SK-N-SH (cell line): ENCODE measurements around the gene COL4A2. TPM values are rescaled to one million over a fixed set of nuclear protein-coding genes. Genes with fewer than 3 reads are reported as not detected.

ENCODE experiments used
- CTCF ChIA-PET: fragments of 300-600, 350-600 bp; formaldehyde crosslinking; extraction: SDS; loops from one replicate; lab custom pipeline; 2021; lab: Yijun Ruan, JAX
- POLR2A ChIA-PET: fragments of 350-600 bp; sonication (Branson Sonifier 250); formaldehyde crosslinking; extraction: SDS; loops from one replicate; lab custom pipeline; 2020; ENCODE audit warnings: antibody characterized with exemption, inconsistent platforms; lab: Yijun Ruan, JAX
- DNase-seq: peaks from one replicate; pipeline ENCODE4 v3.0.0; 2012
- H2AFZ ChIP-seq: fragments of 200-600 bp; sonication (generic); 2 replicates; pipeline ENCODE4 v1.8.1; 2016; ENCODE audit warnings: antibody characterized with exemption, mild to moderate bottlenecking, low read depth
- H3F3A ChIP-seq: fragments of 200-600 bp; sonication (generic); replicated peaks from 2 replicates; pipeline ENCODE3; 2016; ENCODE audit warnings: antibody characterized with exemption, mild to moderate bottlenecking; ENCODE audit not compliant: insufficient read depth
- H3K27ac ChIP-seq, 2 experiments: fragments of 200-500 bp in 1 of 2; fragments of 200-600 bp in 1 of 2; sonication (Bioruptor generic) in 1 of 2; sonication (generic), shearing (Covaris generic) in 1 of 2; 2 replicates each; pipeline versions ENCODE4 v1.5.1 to v1.6.1; 2014 to 2016; ENCODE audit warnings: low read depth in 2 of 2, inconsistent platforms in 1 of 2, low read length in 1 of 2, mild to moderate bottlenecking in 1 of 2, mixed read lengths in 1 of 2
- H3K27me3 ChIP-seq: fragments of 200-600 bp; sonication (generic), shearing (Covaris generic); 2 replicates; pipeline ENCODE4 v1.6.1; 2016; ENCODE audit warnings: mixed run types; ENCODE audit not compliant: insufficient read depth
- H3K36me3 ChIP-seq, 2 experiments: fragments of 200-500 bp in 1 of 2; fragments of 200-600 bp in 1 of 2; sonication (Bioruptor generic) in 1 of 2; sonication (generic) in 1 of 2; replicated peaks in 1 of 2; 2 replicates each; pipeline versions ENCODE3 to v1.5.1; 2014 to 2016; ENCODE audit warnings: low read length in 1 of 2, mild to moderate bottlenecking in 1 of 2; ENCODE audit not compliant: insufficient read depth in 2 of 2, control insufficient read depth in 1 of 2
- H3K4me1 ChIP-seq, 2 experiments: fragments of 200-500 bp in 1 of 2; fragments of 200-600 bp in 1 of 2; sonication (Bioruptor generic) in 1 of 2; sonication (generic), shearing (Covaris generic) in 1 of 2; 2 replicates each; pipeline versions ENCODE4 v1.5.1 to v1.6.1; 2014 to 2016; ENCODE audit warnings: low read depth in 1 of 2, low read length in 1 of 2, mixed run types in 1 of 2; ENCODE audit not compliant: insufficient read depth in 2 of 2, control insufficient read depth in 1 of 2
- H3K4me2 ChIP-seq: fragments of 200-600 bp; sonication (generic), shearing (Covaris generic); 2 replicates; pipeline ENCODE4 v1.6.1; 2017; ENCODE audit warnings: mixed run types
- H3K4me3 ChIP-seq, 2 experiments: fragments of 200-500 bp in 1 of 2; fragments of 200-600 bp in 1 of 2; sonication (Bioruptor generic) in 1 of 2; sonication (generic), shearing (Covaris generic) in 1 of 2; 2 replicates each; pipeline versions ENCODE4 v1.5.1 to v1.8.1; 2014 to 2016; ENCODE audit warnings: low read depth in 2 of 2, inconsistent platforms in 1 of 2, low read length in 1 of 2, mild to moderate bottlenecking in 1 of 2, mixed read lengths in 1 of 2, moderate library complexity in 1 of 2
- H3K79me2 ChIP-seq: fragments of 200-600 bp; sonication (generic); 2 replicates; pipeline ENCODE4 v1.8.1; 2017; ENCODE audit warnings: mild to moderate bottlenecking; ENCODE audit not compliant: insufficient read depth
- H3K9ac ChIP-seq: fragments of 200-600 bp; sonication (generic); 2 replicates; pipeline ENCODE4 v1.6.1; 2017; ENCODE audit warnings: mixed run types
- H3K9me2 ChIP-seq: fragments of 200-600 bp; sonication (generic); 2 replicates; pipeline ENCODE4 v1.6.1; 2017; ENCODE audit warnings: mixed run types
- H3K9me3 ChIP-seq: fragments of 200-600 bp; sonication (generic); 2 replicates; pipeline ENCODE4 v1.6.1; 2017; ENCODE audit warnings: mixed run types, mild to moderate bottlenecking, moderate library complexity
- H4K20me1 ChIP-seq: fragments of 200-600 bp; sonication (generic); 2 replicates; pipeline ENCODE4 v1.6.1; 2017; ENCODE audit warnings: mild to moderate bottlenecking, mixed run types; ENCODE audit not compliant: insufficient read depth
- CHD2 ChIP-seq: fragments of 150-350 bp; IDR thresholded peaks from 2 replicates; pipeline ENCODE4 v1.6.1; 2018; ENCODE audit warnings: low read length; ENCODE audit not compliant: partially characterized antibody
- FOSL2 ChIP-seq: IDR thresholded peaks from 2 replicates; pipeline ENCODE4 v1.4.0; 2012; ENCODE audit warnings: low read depth, mild to moderate bottlenecking, moderate library complexity, borderline replicate concordance
- FOXJ3 ChIP-seq: sonication (generic); formaldehyde crosslinking; IDR thresholded peaks from 2 replicates; pipeline ENCODE4 v1.5.1; 2020; ENCODE audit warnings: mild to moderate bottlenecking, missing genetic modification reagents
- GATA2 ChIP-seq: sonication (generic); formaldehyde crosslinking; IDR thresholded peaks from 2 replicates; pipeline ENCODE4 v1.5.0; 2020; ENCODE audit warnings: mild to moderate bottlenecking, missing genetic modification reagents
- MEF2A ChIP-seq: IDR thresholded peaks from 2 replicates; pipeline ENCODE4 v1.4.0; 2012; ENCODE audit warnings: low read depth, borderline replicate concordance
- NRF1 ChIP-seq: IDR thresholded peaks from 2 replicates; pipeline ENCODE4 v1.6.1; 2012; ENCODE audit warnings: low read depth, mild to moderate bottlenecking, low read length
- PBX3 ChIP-seq: IDR thresholded peaks from 2 replicates; pipeline ENCODE4; 2012
- REST ChIP-seq: IDR thresholded peaks from 2 replicates; pipeline ENCODE4 v1.6.1; 2012; ENCODE audit warnings: mild to moderate bottlenecking, low read depth, low read length, moderate library complexity
- RFX5 ChIP-seq: IDR thresholded peaks from 2 replicates; pipeline ENCODE4 v1.6.1; 2012; ENCODE audit warnings: mild to moderate bottlenecking, improper control_type of control experiment, low read length
- SIN3A ChIP-seq: IDR thresholded peaks from 2 replicates; pipeline ENCODE4 v1.6.1; 2012; ENCODE audit warnings: low read depth, mild to moderate bottlenecking, low read length, moderate library complexity, borderline replicate concordance
- SMC3 ChIP-seq: IDR thresholded peaks from 2 replicates; pipeline ENCODE4 v1.6.1; 2012; ENCODE audit warnings: low read depth, low read length, improper control_type of control experiment
- USF1 ChIP-seq: IDR thresholded peaks from 2 replicates; pipeline ENCODE4 v1.4.0; 2012; ENCODE audit warnings: low read depth, borderline replicate concordance
- USF2 ChIP-seq: fragments of 150-350 bp; IDR thresholded peaks from 2 replicates; pipeline ENCODE4 v1.6.1; 2017; ENCODE audit warnings: antibody characterized with exemption, low read length, low read depth, borderline replicate concordance
- ZBTB33 ChIP-seq: IDR thresholded peaks from 2 replicates; pipeline ENCODE4 v1.4.0; 2012; ENCODE audit warnings: low read depth, borderline replicate concordance
- WGBS: methylation state at CpG from one replicate; pipeline ENCODE4 v1.1.6; 2017; ENCODE audit warnings: low lambda C conversion rate; 5-methylcytosine and 5-hydroxymethylcytosine counted together
- polyA plus RNA-seq, 3 experiments: library from polyadenylated mRNA; depleted of rRNA; stranded (reverse); fragments of >200 nt; gene quantifications; 2 replicates each; pipeline ENCODE4 v1.2.3, GENCODE V29; 2012

The COL4A2 gene
- polyA plus RNA-seq, 1 of the 3 experiments (the other 2 are of a cell fraction) = 137 TPM

GRCh38 chr13:110374431-110375370 lies 67.6 kb downstream of the COL4A2 start:
- H3K9ac ChIP-seq = no peak overlapping the region
- peaks cover 75% of the 10 kb centered on the region for H3K79me2 ChIP-seq
- H3K27ac ChIP-seq = no peak overlapping the region
- no peaks in the 10 kb centered on the region for H3K9me3 ChIP-seq
- no peaks in the 10 kb centered on the region for H4K20me1 ChIP-seq
- WGBS = 89% methylated on average over 9 of the region's 10 CpGs
- no peak for TF ChIP-seq CHD2
- no peak for TF ChIP-seq FOXJ3 (CRISPR knock-in tag)
- TF ChIP-seq NRF1 = no peak
- TF ChIP-seq USF2 = no peak
- TF ChIP-seq FOSL2 = no peak
- no peak for TF ChIP-seq ZBTB33
- no peak for TF ChIP-seq SMC3
- TF ChIP-seq SIN3A = no peak
- TF ChIP-seq PBX3 = no peak
- no peak for TF ChIP-seq RFX5
- no peak for TF ChIP-seq MEF2A
- TF ChIP-seq USF1 = no peak
- no peak for TF ChIP-seq REST
- TF ChIP-seq GATA2 (CRISPR knock-in tag) = no peak
- H3K27me3 ChIP-seq = no peaks in the 10 kb centered on the region
- no peak for DNase-seq
- POLR2A ChIA-PET = interaction anchor here (0.6 kb wide), 1 partner anchor 15 kb away, joined by 3 read pairs; no protein-coding TSS in a partner anchor
- H3K4me3 ChIP-seq = no peak overlapping the region
- H3K36me3 ChIP-seq = no peaks in the 10 kb centered on the region
- H3K4me2 ChIP-seq = no peak overlapping the region
- H3F3A ChIP-seq = peaks cover 27% of the 10 kb centered on the region
- H3K9me2 ChIP-seq = no peaks in the 10 kb centered on the region
- no peak overlapping the region for H2AFZ ChIP-seq
- CTCF ChIA-PET = interaction anchor here (1.1 to 1.6 kb wide), 2 partner anchors 14 to 153 kb away, joined by 4 read pairs; no protein-coding TSS in a partner anchor
- H3K4me1 ChIP-seq = peaks cover 25 to 55% of the 10 kb centered on the region in 2 experiments
